A549 (cell line): ENCODE results near the gene HEATR5B.

Experiments
- CTCF ChIP-seq: fragments of >200 bp; sonication (Bioruptor Twin); formaldehyde crosslinking; IDR thresholded peaks from 3 replicates; pipeline ENCODE4 v1.5.1; 2016
- EP300 ChIP-seq, 2 experiments: fragments of >200 bp; sonication (Bioruptor Twin); formaldehyde crosslinking; IDR thresholded peaks; 2 replicates in 1 of 2; 3 replicates in 1 of 2; pipeline ENCODE4 v1.6.1; 2016 to 2017
- MAZ ChIP-seq: fragments of 150-350 bp; IDR thresholded peaks from 2 replicates; pipeline ENCODE4 v1.6.1; 2014; ENCODE audit warnings: antibody characterized with exemption, low read depth, low read length, borderline replicate concordance
- POLR2A ChIP-seq: IDR thresholded peaks from 2 replicates; pipeline ENCODE4 v1.6.1; 2012; ENCODE audit warnings: mild to moderate bottlenecking, low read length
- POLR2AphosphoS2 ChIP-seq: conservative IDR thresholded peaks from 2 replicates; pipeline ENCODE4 v1.6.1; 2012; ENCODE audit warnings: low read length, improper control_type of control experiment, inconsistent platforms
- RAD21 ChIP-seq, 2 experiments: fragments of >200 bp in 1 of 2; sonication (Bioruptor Twin) in 1 of 2; formaldehyde crosslinking in 1 of 2; IDR thresholded peaks in 1 of 2; conservative IDR thresholded peaks in 1 of 2; 2 replicates in 1 of 2; 3 replicates in 1 of 2; pipeline ENCODE4 v1.6.1; 2012 to 2018; ENCODE audit warnings: inconsistent platforms in 1 of 2
- SMC3 ChIP-seq: fragments of >200 bp; sonication (Bioruptor Twin); formaldehyde crosslinking; IDR thresholded peaks from 3 replicates; pipeline ENCODE4 v1.6.1; 2018; ENCODE audit warnings: inconsistent platforms

DNA sequence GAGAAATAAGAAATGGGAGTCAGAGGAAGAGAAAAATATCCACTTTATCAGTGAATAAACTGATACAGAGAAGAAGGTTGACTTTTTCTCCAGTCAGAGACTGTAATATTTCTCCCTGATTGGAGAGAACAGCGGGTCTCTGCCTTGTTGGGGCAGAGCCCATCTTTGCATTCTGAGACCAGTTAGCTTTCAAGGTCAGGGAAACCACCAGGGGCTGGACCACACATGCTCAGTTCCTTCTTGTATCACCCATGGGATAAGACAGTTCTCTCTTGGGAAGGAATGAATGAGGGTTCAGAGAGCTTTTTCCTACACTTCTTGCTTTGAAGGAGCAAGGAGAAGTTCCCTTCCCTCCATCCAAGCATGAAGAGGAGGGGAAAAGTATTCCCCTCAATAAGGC is 12.4 kb upstream of the HEATR5B start:
- TF ChIP-seq POLR2AphosphoS2 (no peak), POLR2A (no peak), SMC3 (no peak), CTCF (no peak), RAD21 (conservative IDR thresholded peaks at IDR 0.05 in 1 of 2, IDR thresholded peaks at IDR 0.05 in 1 of 2) (no peak), MAZ (no peak), EP300 (IDR thresholded peaks at IDR 0.05) (no peak)
